ENCODE measurements around the gene RC3H1. TPM values are rescaled to one million over a fixed set of nuclear protein-coding genes. Genes with fewer than 3 reads are reported as not detected.

The RC3H1 gene
- total and polyA plus RNA-seq, 2 experiments from 2014 or later: 7.7 to 28.1 TPM

DNA sequence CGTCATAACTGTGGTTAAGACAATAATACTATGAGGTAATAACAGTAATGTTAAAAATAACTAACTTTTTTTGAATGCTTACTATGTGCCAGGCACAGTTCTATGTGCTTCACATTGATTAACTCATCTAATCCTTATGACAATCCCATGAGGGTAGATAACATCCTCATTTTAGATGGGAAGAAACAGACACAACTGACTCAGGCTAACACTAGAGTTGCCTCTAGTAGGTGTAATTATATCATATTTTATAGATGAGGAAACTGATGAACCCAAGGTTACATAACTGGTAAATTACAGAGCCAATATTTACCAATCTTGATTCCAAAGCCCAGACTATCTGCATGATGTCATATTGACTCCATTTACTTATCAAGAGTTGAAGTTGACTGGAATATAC lies 128.5 kb downstream of the RC3H1 start:
- TF ChIP-seq, protein P1, sequence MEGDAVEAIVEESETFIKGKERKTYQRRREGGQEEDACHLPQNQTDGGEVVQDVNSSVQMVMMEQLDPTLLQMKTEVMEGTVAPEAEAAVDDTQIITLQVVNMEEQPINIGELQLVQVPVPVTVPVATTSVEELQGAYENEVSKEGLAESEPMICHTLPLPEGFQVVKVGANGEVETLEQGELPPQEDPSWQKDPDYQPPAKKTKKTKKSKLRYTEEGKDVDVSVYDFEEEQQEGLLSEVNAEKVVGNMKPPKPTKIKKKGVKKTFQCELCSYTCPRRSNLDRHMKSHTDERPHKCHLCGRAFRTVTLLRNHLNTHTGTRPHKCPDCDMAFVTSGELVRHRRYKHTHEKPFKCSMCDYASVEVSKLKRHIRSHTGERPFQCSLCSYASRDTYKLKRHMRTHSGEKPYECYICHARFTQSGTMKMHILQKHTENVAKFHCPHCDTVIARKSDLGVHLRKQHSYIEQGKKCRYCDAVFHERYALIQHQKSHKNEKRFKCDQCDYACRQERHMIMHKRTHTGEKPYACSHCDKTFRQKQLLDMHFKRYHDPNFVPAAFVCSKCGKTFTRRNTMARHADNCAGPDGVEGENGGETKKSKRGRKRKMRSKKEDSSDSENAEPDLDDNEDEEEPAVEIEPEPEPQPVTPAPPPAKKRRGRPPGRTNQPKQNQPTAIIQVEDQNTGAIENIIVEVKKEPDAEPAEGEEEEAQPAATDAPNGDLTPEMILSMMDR (IDR thresholded peaks at IDR 0.05; ENCODE audit: low read depth, low read length): no peak
- no peaks in the 10 kb centered on the region for H3K36me3 ChIP-seq
- no peaks in the 10 kb centered on the region for H3K9me3 ChIP-seq (ENCODE audit: low read depth)
- no peaks in the 10 kb centered on the region for H3K27me3 ChIP-seq
- H3K4me3 ChIP-seq: no peak overlapping the region
- H3K4me1 ChIP-seq (ENCODE audit: low read depth): no peaks in the 10 kb centered on the region
- no peak overlapping the region for H3K27ac ChIP-seq
- no peak for DNase-seq (ENCODE audit: low read depth in 1 of 2, low spot score in 1 of 2)

- H3K9me3 ChIP-seq (ENCODE audit: low read depth): no peaks in the 10 kb centered on the region
- no peak for DNase-seq (ENCODE audit: low read depth in 1 of 2, low spot score in 1 of 2)
- H3K4me3 ChIP-seq: no peak overlapping the region
- TF ChIP-seq, protein P1 (IDR thresholded peaks at IDR 0.05; ENCODE audit: low read depth, low read length): no peak
- H3K27me3 ChIP-seq: no peaks in the 10 kb centered on the region
- no peaks in the 10 kb centered on the region for H3K4me1 ChIP-seq (ENCODE audit: low read depth)
- no peak overlapping the region for H3K27ac ChIP-seq
- peaks cover 5% of the 10 kb centered on the region for H3K36me3 ChIP-seq
These were observed 132.3 kb downstream of the RC3H1 start for GRCh38 chr1:173889885-173890284.

DNA sequence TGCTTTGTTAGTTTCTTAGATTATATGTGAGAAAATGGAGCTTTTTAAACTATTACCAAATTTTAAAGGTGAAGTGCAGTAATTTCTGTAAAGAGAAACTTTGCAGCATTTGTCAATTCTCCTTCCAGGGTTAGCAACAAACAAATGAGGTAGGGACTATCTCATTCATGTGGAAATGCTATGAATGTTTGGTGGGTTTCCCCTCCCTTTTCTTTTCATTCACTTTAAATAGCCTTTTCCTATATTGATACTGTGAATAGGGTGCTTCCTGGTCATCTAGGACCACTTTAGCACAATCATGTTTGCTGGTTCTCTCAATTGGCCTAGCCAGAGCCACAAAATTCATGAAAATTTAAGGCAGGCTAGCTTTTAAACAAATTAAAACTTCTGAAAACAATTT lies 133.4 kb downstream of the RC3H1 start:
- Histone ChIP-seq H3K27ac (no peak overlapping the region), H3K9me3 (ENCODE audit: low read depth) (no peaks in the 10 kb centered on the region), H3K4me3 (no peak overlapping the region), H3K4me1 (ENCODE audit: low read depth) (no peaks in the 10 kb centered on the region), H3K36me3 (peaks cover 5% of the 10 kb centered on the region), H3K27me3 (no peaks in the 10 kb centered on the region)
- no peak for DNase-seq (ENCODE audit: low read depth in 1 of 2, low spot score in 1 of 2)
- TF ChIP-seq, protein P1 (IDR thresholded peaks at IDR 0.05; ENCODE audit: low read depth, low read length): no peak

DNA sequence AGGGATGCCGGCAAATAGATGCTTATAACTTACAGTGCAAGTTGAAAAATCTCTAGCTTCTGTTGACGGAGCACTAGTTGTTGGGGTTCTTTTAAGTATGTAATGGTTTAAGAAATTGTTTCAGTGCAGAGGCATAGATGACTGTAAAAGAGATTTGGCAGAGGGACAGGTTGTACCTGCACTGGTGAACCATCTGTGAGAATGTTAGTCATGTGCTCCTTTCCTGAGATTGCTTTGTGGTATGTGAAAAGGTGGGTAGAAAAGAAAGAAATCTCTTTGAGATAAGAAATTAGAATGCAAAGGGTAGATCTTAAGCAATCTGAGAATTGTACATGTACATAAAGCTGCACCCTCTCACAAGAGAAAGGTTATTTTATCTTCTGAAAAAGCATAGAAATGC lies 134.5 kb downstream of the RC3H1 start:
- Histone ChIP-seq H3K27me3 (no peaks in the 10 kb centered on the region), H3K36me3 (peaks cover 5% of the 10 kb centered on the region), H3K4me3 (no peak overlapping the region), H3K27ac (no peak overlapping the region), H3K9me3 (ENCODE audit: low read depth) (no peaks in the 10 kb centered on the region), H3K4me1 (ENCODE audit: low read depth) (no peaks in the 10 kb centered on the region)
- no peak for DNase-seq (ENCODE audit: low read depth in 1 of 2, low spot score in 1 of 2)
- TF ChIP-seq, protein P1 (IDR thresholded peaks at IDR 0.05; ENCODE audit: low read depth, low read length): no peak

GRCh38 chr1:173886746-173887611 lies 135.2 kb downstream of the RC3H1 start:
- no peak for DNase-seq (ENCODE audit: low read depth in 1 of 2, low spot score in 1 of 2)
- H3K27ac ChIP-seq: no peak overlapping the region
- H3K36me3 ChIP-seq: peaks cover 5% of the 10 kb centered on the region
- no peaks in the 10 kb centered on the region for H3K4me1 ChIP-seq (ENCODE audit: low read depth)
- no peak overlapping the region for H3K4me3 ChIP-seq
- TF ChIP-seq, protein P1 (IDR thresholded peaks at IDR 0.05; ENCODE audit: low read depth, low read length): no peak
- no peaks in the 10 kb centered on the region for H3K9me3 ChIP-seq (ENCODE audit: low read depth)
- H3K27me3 ChIP-seq: no peaks in the 10 kb centered on the region
